GM10266 (cell line): Measurements from ENCODE around the gene FOXL1.
A peak's percentile ranks its signal among the peaks of the same experiment; 100 is the strongest.

Experiments
- DNase-seq: peaks from one replicate; pipeline ENCODE4 v3.0.0; 2012; ENCODE audit errors: extremely low spot score
- TF ChIP-seq, protein P1 (sequence below): IDR thresholded peaks from 2 replicates; pipeline ENCODE4 v1.5.1; 2012; ENCODE audit warnings: mild to moderate bottlenecking, low read depth; ENCODE audit not compliant: control insufficient read depth, insufficient read depth; ENCODE audit errors: missing control alignments

The FOXL1 gene

DNA sequence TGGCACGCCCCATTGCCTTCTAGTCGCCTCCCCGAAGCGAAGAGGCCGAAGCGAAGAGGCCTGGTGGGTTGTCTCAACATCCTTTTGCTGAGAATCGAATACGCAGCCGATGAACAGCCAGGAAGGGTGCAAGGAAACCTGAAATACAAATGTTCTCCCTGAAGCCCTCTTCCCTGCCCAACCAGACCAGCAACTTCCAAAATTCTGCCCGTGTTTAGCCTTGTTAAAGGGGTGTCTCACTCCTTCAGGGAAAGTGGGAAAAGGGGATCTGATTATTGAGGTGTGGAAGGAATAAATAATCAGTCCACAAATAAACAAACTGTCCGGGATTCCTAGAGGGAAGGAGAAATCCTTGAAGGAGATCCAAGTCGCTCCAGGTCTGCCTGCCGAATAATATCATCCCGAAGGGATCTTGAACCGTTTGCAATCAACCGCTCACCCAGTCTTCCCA lies 13.1 kb upstream of the FOXL1 start:
- TF ChIP-seq, protein P1, sequence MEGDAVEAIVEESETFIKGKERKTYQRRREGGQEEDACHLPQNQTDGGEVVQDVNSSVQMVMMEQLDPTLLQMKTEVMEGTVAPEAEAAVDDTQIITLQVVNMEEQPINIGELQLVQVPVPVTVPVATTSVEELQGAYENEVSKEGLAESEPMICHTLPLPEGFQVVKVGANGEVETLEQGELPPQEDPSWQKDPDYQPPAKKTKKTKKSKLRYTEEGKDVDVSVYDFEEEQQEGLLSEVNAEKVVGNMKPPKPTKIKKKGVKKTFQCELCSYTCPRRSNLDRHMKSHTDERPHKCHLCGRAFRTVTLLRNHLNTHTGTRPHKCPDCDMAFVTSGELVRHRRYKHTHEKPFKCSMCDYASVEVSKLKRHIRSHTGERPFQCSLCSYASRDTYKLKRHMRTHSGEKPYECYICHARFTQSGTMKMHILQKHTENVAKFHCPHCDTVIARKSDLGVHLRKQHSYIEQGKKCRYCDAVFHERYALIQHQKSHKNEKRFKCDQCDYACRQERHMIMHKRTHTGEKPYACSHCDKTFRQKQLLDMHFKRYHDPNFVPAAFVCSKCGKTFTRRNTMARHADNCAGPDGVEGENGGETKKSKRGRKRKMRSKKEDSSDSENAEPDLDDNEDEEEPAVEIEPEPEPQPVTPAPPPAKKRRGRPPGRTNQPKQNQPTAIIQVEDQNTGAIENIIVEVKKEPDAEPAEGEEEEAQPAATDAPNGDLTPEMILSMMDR, result no peak
- no peak for DNase-seq

DNA sequence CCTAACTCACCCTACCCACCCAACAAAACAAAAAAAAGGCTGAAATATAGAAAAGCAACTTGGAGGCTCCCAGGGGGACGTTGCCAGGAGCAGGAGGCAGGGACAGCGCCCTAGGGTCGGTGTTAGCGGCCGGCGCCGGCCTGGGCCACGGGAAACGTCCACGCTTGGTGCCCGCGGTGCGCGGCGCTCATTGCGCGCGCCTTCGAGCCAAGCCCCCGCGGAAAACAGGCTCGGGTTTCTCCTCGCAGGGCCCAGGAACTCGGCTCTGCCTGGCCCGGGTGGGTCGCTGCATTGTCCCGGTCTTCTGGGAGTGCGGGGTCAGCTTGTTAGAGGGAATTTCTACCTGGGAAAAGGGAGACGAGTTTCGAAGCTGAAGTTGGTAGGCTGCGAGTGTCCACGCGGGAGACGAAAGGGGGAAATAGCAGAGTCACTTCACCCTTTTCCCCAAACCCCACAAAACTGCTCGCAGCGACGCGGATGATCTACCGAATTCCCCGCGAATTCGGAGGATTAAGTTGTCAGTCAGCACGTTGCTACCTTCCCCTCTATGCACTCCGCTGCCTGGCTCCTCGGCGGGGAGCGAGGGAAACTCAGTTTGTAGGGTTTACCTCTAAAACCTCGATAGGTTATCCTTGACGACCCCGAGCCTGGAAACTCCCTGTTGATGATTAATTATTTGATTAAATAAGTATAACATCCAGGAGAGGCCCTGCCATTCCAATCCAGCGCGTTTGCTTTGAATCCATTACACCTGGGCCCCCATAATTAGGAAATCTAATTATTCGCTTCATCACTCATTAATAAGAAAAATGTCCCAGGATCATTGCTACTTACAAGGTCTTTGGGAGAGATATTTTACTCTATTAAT lies 12.5 kb upstream of the FOXL1 start:
- DNase-seq, result no peak
- TF ChIP-seq, protein P1, result no peak

DNA sequence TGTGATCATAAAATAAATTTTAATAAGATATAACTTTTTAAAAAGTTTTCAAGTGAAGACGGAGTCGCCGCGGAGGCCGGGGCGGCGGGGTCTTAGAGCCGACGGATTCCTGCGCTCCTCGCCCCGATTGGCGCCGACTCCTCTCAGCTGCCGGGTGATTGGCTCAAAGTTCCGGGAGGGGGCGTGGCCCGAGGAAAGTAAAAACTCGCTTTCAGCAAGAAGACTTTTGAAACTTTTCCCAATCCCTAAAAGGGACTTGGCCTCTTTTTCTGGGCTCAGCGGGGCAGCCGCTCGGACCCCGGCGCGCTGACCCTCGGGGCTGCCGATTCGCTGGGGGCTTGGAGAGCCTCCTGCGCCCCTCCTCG lies 11.8 kb upstream of the FOXL1 start, which contains the start of gene FOXC2:
Gene FOXC2, plus strand, starts transcription at position 229 of the 365 bp plus-strand sequence. CDS start 507 bp downstream, outside the sequence.
- TF ChIP-seq, protein P1, result no peak
- DNase-seq, result peak; percentile 64

DNA sequence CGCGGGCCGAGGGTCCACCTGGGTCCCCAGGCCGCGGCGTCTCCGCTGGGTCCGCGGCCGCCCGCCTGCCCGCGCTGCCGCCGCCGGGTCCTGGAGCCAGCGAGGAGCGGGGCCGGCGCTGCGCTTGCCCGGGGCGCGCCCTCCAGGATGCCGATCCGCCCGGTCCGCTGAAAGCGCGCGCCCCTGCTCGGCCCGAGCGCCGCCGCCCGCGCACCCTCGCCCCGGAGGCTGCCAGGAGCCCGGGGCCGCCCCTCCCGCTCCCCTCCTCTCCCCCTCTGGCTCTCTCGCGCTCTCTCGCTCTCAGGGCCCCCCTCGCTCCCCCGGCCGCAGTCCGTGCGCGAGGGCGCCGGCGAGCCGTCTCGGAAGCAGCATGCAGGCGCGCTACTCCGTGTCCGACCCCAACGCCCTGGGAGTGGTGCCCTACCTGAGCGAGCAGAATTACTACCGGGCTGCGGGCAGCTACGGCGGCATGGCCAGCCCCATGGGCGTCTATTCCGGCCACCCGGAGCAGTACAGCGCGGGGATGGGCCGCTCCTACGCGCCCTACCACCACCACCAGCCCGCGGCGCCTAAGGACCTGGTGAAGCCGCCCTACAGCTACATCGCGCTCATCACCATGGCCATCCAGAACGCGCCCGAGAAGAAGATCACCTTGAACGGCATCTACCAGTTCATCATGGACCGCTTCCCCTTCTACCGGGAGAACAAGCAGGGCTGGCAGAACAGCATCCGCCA lies 11.2 kb upstream of the FOXL1 start:
- TF ChIP-seq, protein P1, result no peak
- no peak for DNase-seq

DNA sequence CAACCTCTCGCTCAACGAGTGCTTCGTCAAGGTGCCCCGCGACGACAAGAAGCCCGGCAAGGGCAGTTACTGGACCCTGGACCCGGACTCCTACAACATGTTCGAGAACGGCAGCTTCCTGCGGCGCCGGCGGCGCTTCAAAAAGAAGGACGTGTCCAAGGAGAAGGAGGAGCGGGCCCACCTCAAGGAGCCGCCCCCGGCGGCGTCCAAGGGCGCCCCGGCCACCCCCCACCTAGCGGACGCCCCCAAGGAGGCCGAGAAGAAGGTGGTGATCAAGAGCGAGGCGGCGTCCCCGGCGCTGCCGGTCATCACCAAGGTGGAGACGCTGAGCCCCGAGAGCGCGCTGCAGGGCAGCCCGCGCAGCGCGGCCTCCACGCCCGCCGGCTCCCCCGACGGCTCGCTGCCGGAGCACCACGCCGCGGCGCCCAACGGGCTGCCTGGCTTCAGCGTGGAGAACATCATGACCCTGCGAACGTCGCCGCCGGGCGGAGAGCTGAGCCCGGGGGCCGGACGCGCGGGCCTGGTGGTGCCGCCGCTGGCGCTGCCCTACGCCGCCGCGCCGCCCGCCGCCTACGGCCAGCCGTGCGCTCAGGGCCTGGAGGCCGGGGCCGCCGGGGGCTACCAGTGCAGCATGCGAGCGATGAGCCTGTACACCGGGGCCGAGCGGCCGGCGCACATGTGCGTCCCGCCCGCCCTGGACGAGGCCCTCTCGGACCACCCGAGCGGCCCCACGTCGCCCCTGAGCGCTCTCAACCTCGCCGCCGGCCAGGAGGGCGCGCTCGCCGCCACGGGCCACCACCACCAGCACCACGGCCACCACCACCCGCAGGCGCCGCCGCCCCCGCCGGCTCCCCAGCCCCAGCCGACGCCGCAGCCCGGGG lies 10.4 kb upstream of the FOXL1 start:
- DNase-seq, result no peak
- TF ChIP-seq, protein P1, result no peak

DNA sequence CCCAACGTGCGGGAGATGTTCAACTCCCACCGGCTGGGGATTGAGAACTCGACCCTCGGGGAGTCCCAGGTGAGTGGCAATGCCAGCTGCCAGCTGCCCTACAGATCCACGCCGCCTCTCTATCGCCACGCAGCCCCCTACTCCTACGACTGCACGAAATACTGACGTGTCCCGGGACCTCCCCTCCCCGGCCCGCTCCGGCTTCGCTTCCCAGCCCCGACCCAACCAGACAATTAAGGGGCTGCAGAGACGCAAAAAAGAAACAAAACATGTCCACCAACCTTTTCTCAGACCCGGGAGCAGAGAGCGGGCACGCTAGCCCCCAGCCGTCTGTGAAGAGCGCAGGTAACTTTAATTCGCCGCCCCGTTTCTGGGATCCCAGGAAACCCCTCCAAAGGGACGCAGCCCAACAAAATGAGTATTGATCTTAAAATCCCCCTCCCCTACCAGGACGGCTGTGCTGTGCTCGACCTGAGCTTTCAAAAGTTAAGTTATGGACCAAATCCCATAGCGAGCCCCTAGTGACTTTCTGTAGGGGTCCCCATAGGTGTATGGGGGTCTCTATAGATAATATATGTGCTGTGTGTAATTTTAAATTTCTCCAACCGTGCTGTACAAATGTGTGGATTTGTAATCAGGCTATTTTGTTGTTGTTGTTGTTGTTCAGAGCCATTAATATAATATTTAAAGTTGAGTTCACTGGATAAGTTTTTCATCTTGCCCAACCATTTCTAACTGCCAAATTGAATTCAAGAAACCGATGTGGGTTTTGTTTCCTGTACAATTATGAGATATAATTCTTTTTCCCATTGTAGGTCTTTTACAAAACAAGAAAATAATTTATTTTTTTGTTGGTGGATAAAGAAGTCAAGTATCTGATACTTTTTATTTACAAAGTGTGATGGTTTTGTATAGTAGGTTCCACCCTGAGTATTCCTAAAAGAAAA lies 9.4 kb upstream of the FOXL1 start:
- TF ChIP-seq, protein P1, result no peak

More for the DNA sequence above, 9.4 kb upstream of the FOXL1 start:
- no peak for DNase-seq
